ENCODE measurements around the gene MYCL.

DNA sequence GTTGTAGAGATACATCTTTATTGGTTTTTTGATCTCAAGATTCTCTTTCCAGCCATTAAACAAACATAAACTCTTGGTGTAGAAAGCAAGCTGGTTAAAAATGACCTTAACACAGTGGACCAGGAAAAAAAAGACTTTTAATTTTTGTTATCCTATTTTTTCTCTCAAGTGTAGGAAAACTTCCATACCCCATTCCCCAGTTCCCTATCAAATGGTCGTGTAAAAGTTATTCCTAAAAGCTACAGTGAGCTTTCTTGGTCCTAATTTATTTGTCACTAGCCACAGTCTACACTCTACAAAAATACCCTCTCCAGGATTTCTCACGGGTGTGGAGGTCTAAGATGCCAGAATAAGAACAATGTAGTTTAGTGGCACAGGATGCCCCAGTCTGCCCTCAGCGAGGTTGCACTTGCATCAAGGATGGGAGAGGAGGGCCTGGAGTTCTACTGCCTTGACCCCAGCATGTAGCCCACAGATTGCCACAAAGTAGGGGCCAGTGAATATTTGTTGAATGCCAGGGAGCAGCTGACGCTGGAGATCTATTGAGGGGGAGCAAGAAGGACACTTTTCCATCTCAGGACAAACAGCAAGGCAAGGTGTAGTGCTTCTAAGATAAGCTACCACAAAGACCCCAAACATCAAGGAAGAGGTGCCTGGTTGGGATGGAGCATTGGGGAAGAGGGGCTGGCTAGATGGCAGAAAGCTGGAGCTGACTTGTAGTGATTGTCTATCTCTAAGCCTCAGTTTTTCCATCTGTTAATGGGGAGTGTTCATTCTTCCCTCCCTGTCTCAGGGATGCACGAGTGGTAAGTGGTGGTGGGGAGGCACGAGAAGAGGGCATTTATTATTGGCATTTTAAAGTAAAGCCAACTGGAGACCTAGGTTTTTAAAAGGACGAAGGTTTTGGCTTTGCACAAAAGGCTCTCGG is 1.8 kb downstream of the MYCL start:
- TF ChIP-seq, protein P1, sequence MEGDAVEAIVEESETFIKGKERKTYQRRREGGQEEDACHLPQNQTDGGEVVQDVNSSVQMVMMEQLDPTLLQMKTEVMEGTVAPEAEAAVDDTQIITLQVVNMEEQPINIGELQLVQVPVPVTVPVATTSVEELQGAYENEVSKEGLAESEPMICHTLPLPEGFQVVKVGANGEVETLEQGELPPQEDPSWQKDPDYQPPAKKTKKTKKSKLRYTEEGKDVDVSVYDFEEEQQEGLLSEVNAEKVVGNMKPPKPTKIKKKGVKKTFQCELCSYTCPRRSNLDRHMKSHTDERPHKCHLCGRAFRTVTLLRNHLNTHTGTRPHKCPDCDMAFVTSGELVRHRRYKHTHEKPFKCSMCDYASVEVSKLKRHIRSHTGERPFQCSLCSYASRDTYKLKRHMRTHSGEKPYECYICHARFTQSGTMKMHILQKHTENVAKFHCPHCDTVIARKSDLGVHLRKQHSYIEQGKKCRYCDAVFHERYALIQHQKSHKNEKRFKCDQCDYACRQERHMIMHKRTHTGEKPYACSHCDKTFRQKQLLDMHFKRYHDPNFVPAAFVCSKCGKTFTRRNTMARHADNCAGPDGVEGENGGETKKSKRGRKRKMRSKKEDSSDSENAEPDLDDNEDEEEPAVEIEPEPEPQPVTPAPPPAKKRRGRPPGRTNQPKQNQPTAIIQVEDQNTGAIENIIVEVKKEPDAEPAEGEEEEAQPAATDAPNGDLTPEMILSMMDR (IDR thresholded peaks at IDR 0.05) = no peak
- TF ChIP-seq EHF (CRISPR knock-in tag; IDR thresholded peaks at IDR 0.05) (no peak), NR3C1 (IDR thresholded peaks at IDR 0.05) (no peak), KDM5A (IDR thresholded peaks at IDR 0.05) (no peak), MYC (IDR thresholded peaks at IDR 0.05; ENCODE audit: borderline replicate concordance, low read length) (no peak), FOSL2 (IDR thresholded peaks at IDR 0.05) (no peak), FOSL2 (CRISPR knock-in tag; IDR thresholded peaks at IDR 0.05) (no peak), POLR2A (IDR thresholded peaks at IDR 0.05; ENCODE audit: low read length) (no peak), HDAC2 (IDR thresholded peaks at IDR 0.05) (no peak), EP300 (IDR thresholded peaks at IDR 0.05) (no peak), ZSCAN20 (CRISPR knock-in tag; IDR thresholded peaks at IDR 0.05) (no peak), REST (IDR thresholded peaks at IDR 0.05) (no peak)
- TF ChIP-seq, protein P2, sequence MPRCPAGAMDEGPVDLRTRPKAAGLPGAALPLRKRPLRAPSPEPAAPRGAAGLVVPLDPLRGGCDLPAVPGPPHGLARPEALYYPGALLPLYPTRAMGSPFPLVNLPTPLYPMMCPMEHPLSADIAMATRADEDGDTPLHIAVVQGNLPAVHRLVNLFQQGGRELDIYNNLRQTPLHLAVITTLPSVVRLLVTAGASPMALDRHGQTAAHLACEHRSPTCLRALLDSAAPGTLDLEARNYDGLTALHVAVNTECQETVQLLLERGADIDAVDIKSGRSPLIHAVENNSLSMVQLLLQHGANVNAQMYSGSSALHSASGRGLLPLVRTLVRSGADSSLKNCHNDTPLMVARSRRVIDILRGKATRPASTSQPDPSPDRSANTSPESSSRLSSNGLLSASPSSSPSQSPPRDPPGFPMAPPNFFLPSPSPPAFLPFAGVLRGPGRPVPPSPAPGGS (IDR thresholded peaks at IDR 0.05) = no peak

Data from A549 (cell line).